K562 (cell line): Measurements from ENCODE around the gene PCNX2. TPM values are rescaled to one million over a fixed set of nuclear protein-coding genes. Genes with fewer than 3 reads are reported as not detected.
A peak's percentile ranks its signal among the peaks of the same experiment; 100 is the strongest.

Experiments
- ATAC-seq: fragments of 200-7000 bp; cut with Tn5 transposase; 3 replicates; pipeline ENCODE4 v1.9.1; 2020; ENCODE audit warnings: moderate library complexity
- BruUV-seq: library from RNA; stranded (reverse); fragments of 400-500 nt; replicated peaks from 2 replicates; lab custom pipeline; 2021; lab: Mats Ljungman, UMichigan
- CTCF ChIA-PET: fragments of 300-600 bp; formaldehyde crosslinking; extraction: SDS; loops from one replicate; lab custom pipeline; 2021; ENCODE audit warnings: low intra/inter-chr PET ratio; lab: Yijun Ruan, JAX
- POLR2A ChIA-PET: fragments of 300-600, 350-650 bp; sonication (Branson Sonifier 250); formaldehyde crosslinking; extraction: SDS; loops from one replicate; lab custom pipeline; 2021; ENCODE audit warnings: antibody characterized with exemption, inconsistent platforms; lab: Yijun Ruan, JAX
- DNase-seq, 4 experiments: peaks; one replicate each; pipeline versions ENCODE4 v3.0.0 to v3.0.0-alpha.2; 2011 to 2018; ENCODE audit warnings: low spot score in 3 of 4, mixed read lengths in 3 of 4; ENCODE audit errors: extremely low read depth in 1 of 4
- FAIRE-seq: peaks from 2 replicates; lab custom pipeline; 2011; peaks lifted over from hg19 to GRCh38; lab: Jason Lieb, UNC
- H2AFZ ChIP-seq: 2 replicates; pipeline ENCODE4 v1.6.0; 2011; ENCODE audit warnings: low read depth, low read length, control low read depth, inconsistent platforms
- H3K27ac ChIP-seq: fragments of 200-600 bp; 3 replicates; pipeline ENCODE4 v1.8.0; 2011; ENCODE audit warnings: low read depth, mild to moderate bottlenecking, control low read depth, inconsistent platforms, low read length, moderate library complexity, mixed read lengths; ENCODE audit errors: extremely low read depth
- H3K27me3 ChIP-seq, 2 experiments: fragments of 300-600 bp in 1 of 2; 2 replicates in 1 of 2; 3 replicates in 1 of 2; pipeline versions ENCODE4 v1.6.0 to v1.8.0; 2011; ENCODE audit warnings: inconsistent platforms in 2 of 2, low read length in 2 of 2, mild to moderate bottlenecking in 1 of 2, mixed read lengths in 1 of 2, moderate library complexity in 1 of 2; ENCODE audit not compliant: control insufficient read depth in 2 of 2, insufficient read depth in 2 of 2
- H3K36me3 ChIP-seq: fragments of 300-600 bp; 3 replicates; pipeline ENCODE4 v1.8.0; 2011; ENCODE audit warnings: mild to moderate bottlenecking, low read length, inconsistent platforms; ENCODE audit not compliant: control insufficient read depth, insufficient read depth
- H3K4me1 ChIP-seq, 2 experiments: fragments of 200-600 bp in 1 of 2; replicated peaks in 1 of 2; 2 replicates in 1 of 2; 3 replicates in 1 of 2; pipeline versions ENCODE4 v1.5.1 to v1.8.0; 2011; ENCODE audit warnings: inconsistent platforms in 2 of 2, low read length in 2 of 2, mild to moderate bottlenecking in 1 of 2, mixed read lengths in 1 of 2, moderate library complexity in 1 of 2; ENCODE audit not compliant: control insufficient read depth in 2 of 2, insufficient read depth in 2 of 2
- H3K4me2 ChIP-seq: 2 replicates; pipeline ENCODE4 v1.6.1; 2011; ENCODE audit warnings: low read length, control low read depth, inconsistent platforms, mixed read lengths; ENCODE audit not compliant: insufficient read depth
- H3K4me3 ChIP-seq: fragments of 200-600 bp; sonication (generic), shearing (Covaris generic); 2 replicates; pipeline ENCODE4 v1.5.1; 2016; ENCODE audit warnings: control low read depth, inconsistent platforms
- H3K79me2 ChIP-seq: fragments of 200-600 bp; 3 replicates; pipeline ENCODE4 v1.8.0; 2011; ENCODE audit warnings: low read length, inconsistent platforms; ENCODE audit not compliant: control insufficient read depth, insufficient read depth
- H3K9ac ChIP-seq, 2 experiments: 2 replicates each; pipeline versions ENCODE4 v1.6.0 to v1.6.1; 2011; ENCODE audit warnings: low read depth in 2 of 2, low read length in 2 of 2, control low read depth in 1 of 2, inconsistent platforms in 1 of 2, mild to moderate bottlenecking in 1 of 2, mixed read lengths in 1 of 2; ENCODE audit not compliant: insufficient read depth in 1 of 2
- H3K9me1 ChIP-seq: one replicate; pipeline ENCODE4 v1.6.0; 2011; ENCODE audit warnings: inconsistent platforms, mild to moderate bottlenecking, low read length, moderate library complexity; ENCODE audit not compliant: control insufficient read depth, insufficient read depth
- H3K9me3 ChIP-seq: replicated peaks from 2 replicates; pipeline ENCODE4 v1.5.1; 2011; ENCODE audit warnings: low read depth, low read length, inconsistent platforms; ENCODE audit not compliant: control insufficient read depth, insufficient read depth
- H4K20me1 ChIP-seq: replicated peaks from 2 replicates; pipeline ENCODE4 v1.6.1; 2011; ENCODE audit warnings: low read length, inconsistent platforms, mixed read lengths; ENCODE audit not compliant: control insufficient read depth, insufficient read depth
- C11orf30 ChIP-seq: fragments of 450-650 bp; IDR thresholded peaks from 2 replicates; pipeline ENCODE4 v1.6.1; 2016; ENCODE audit warnings: low read depth, mild to moderate bottlenecking
- CHCHD3 ChIP-seq: fragments of 250-450 bp; sonication (Bioruptor Pico); IDR thresholded peaks from 2 replicates; pipeline ENCODE4 v2.1.2; 2022; ENCODE audit warnings: mild to moderate bottlenecking
- MYBL2 ChIP-seq, 2 experiments: fragments of 450-650 bp in 1 of 2; sonication (generic) in 1 of 2; formaldehyde crosslinking in 1 of 2; IDR thresholded peaks; 2 replicates each; pipeline versions ENCODE4 v1.6.1 to v1.8.1; 2017 to 2022; ENCODE audit warnings: borderline replicate concordance in 1 of 2, inconsistent platforms in 1 of 2, low read depth in 1 of 2, mild to moderate bottlenecking in 1 of 2, missing genetic modification reagents in 1 of 2, moderate library complexity in 1 of 2
- RAD21 ChIP-seq, 2 experiments: fragments of 250-450 bp in 1 of 2; fragments of 450-650 bp in 1 of 2; sonication (Bioruptor Pico) in 1 of 2; formaldehyde crosslinking in 1 of 2; IDR thresholded peaks in 1 of 2; conservative IDR thresholded peaks in 1 of 2; 2 replicates each; pipeline versions ENCODE4 v1.4.0 to v1.8.0; 2020 to 2022; ENCODE audit warnings: mild to moderate bottlenecking in 2 of 2, moderate library complexity in 1 of 2
- RFX7 ChIP-seq: fragments of 250-450 bp; sonication (Bioruptor Pico); IDR thresholded peaks from 2 replicates; pipeline ENCODE4 v1.5.1; 2021; ENCODE audit warnings: mild to moderate bottlenecking
- ZBED1 ChIP-seq: IDR thresholded peaks from 2 replicates; pipeline ENCODE4 v1.6.1; 2014
- ZNF431 ChIP-seq: sonication (generic); formaldehyde crosslinking; IDR thresholded peaks from 2 replicates; pipeline ENCODE4 v1.8.0; 2022; ENCODE audit warnings: mild to moderate bottlenecking, missing genetic modification reagents
- ZNF707 ChIP-seq: fragments of 250-450 bp; sonication (Bioruptor Pico); conservative IDR thresholded peaks from 2 replicates; pipeline ENCODE4 v1.8.0; 2022; ENCODE audit warnings: inconsistent platforms, mild to moderate bottlenecking, moderate library complexity
- WGBS: fragments of 100-300 bp; shearing (Covaris generic); methylation state at CpG from one replicate; pipeline ENCODE4 v1.1.6; 2016; ENCODE audit warnings: low coverage, mixed read lengths; ENCODE audit not compliant: insufficient coverage; ENCODE audit errors: missing lambda C conversion rate; 5-methylcytosine and 5-hydroxymethylcytosine counted together
- in situ Hi-C: fragments of 300-500 bp; cut with MboI; formaldehyde crosslinking; loops from 4 replicates; pipeline ENCODE4 v1.15.0; 2018; ENCODE audit warnings: inconsistent platforms, mixed read lengths
- intact Hi-C: fragments of 100-400 bp; cut with micrococcal nuclease; formaldehyde crosslinking; loops from 2 replicates; pipeline ENCODE4 v1.14.2; 2022
- polyA plus RNA-seq, 8 experiments: library from polyadenylated mRNA; depleted of rRNA in 4 of 8; stranded (reverse) in 5 of 8; unstranded in 3 of 8; fragments of >200 nt; fragmentation: Nextera tagmentation in 2 of 8; fragmentation: Illumina TruSeq in 1 of 8; extraction: Ambion mirVana in 2 of 8; extraction: Trizol in 1 of 8; gene quantifications; 2 replicates each; pipeline versions ENCODE4 v1.2.1 to v1.2.3, GENCODE V29; 2011 to 2014; ENCODE audit warnings: inconsistent platforms in 1 of 8, missing spikeins in 1 of 8
- total RNA-seq, 7 experiments: library from RNA; depleted of rRNA in 6 of 7; stranded (reverse); fragments of >200 nt in 6 of 7; fragmentation: Illumina TruSeq in 2 of 7; extraction: Trizol in 2 of 7; gene quantifications; 2 replicates each; pipeline versions ENCODE4 v1.2.1 to v1.2.3, GENCODE V29; 2011 to 2021; ENCODE audit warnings: low replicate concordance in 1 of 7
- TF ChIP-seq, protein P1 (sequence below): fragments of 450-650 bp; formaldehyde crosslinking; IDR thresholded peaks from 2 replicates; pipeline ENCODE4 v1.4.0; 2020; ENCODE audit warnings: mild to moderate bottlenecking, moderate library complexity
- TF ChIP-seq, protein P2 (sequence below): fragments of 250-450 bp; sonication (Bioruptor Pico); IDR thresholded peaks from 2 replicates; pipeline ENCODE4 v1.8.0; 2022; ENCODE audit warnings: inconsistent platforms
- TF ChIP-seq, protein P3 (sequence below): fragments of 450-650 bp; formaldehyde crosslinking; IDR thresholded peaks from 2 replicates; pipeline ENCODE4 v1.4.0; 2020; ENCODE audit warnings: mild to moderate bottlenecking, moderate library complexity

PCNX2 gene
- total and polyA plus RNA-seq, 9 of the 15 experiments (the other 6 are each of a cell fraction or from before 2014, with no cell fraction given) = 0.07 to 0.33 TPM; not detected in 7

- TF ChIP-seq RAD21 (CRISPR knock-in tag; conservative IDR thresholded peaks at IDR 0.05 in 1 of 2, IDR thresholded peaks at IDR 0.05 in 1 of 2) = peak; percentile 73 to 85
- peak; percentile 36 for TF ChIP-seq C11orf30
- TF ChIP-seq ZNF431 (CRISPR knock-in tag) = no peak
- TF ChIP-seq, protein P1, sequence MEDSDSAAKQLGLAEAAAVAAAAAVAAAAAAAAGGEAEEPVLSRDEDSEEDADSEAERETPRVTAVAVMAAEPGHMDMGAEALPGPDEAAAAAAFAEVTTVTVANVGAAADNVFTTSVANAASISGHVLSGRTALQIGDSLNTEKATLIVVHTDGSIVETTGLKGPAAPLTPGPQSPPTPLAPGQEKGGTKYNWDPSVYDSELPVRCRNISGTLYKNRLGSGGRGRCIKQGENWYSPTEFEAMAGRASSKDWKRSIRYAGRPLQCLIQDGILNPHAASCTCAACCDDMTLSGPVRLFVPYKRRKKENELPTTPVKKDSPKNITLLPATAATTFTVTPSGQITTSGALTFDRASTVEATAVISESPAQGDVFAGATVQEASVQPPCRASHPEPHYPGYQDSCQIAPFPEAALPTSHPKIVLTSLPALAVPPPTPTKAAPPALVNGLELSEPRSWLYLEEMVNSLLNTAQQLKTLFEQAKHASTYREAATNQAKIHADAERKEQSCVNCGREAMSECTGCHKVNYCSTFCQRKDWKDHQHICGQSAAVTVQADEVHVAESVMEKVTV = peak; percentile 69; the same call in 1 of the 2 replicates
- TF ChIP-seq, protein P2, sequence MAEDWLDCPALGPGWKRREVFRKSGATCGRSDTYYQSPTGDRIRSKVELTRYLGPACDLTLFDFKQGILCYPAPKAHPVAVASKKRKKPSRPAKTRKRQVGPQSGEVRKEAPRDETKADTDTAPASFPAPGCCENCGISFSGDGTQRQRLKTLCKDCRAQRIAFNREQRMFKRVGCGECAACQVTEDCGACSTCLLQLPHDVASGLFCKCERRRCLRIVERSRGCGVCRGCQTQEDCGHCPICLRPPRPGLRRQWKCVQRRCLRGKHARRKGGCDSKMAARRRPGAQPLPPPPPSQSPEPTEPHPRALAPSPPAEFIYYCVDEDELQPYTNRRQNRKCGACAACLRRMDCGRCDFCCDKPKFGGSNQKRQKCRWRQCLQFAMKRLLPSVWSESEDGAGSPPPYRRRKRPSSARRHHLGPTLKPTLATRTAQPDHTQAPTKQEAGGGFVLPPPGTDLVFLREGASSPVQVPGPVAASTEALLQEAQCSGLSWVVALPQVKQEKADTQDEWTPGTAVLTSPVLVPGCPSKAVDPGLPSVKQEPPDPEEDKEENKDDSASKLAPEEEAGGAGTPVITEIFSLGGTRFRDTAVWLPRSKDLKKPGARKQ = no peak
Observed at GRCh38 chr1:233238884-233239431, 56.6 kb downstream of the PCNX2 start (continued).

GRCh38 chr1:233237647-233238046, 57.9 kb downstream of the PCNX2 start:
- no TSS peak for BruUV-seq
- no peaks in the 10 kb centered on the region for H3K36me3 ChIP-seq
- no peak overlapping the region for H3K27ac ChIP-seq
- no peak for ATAC-seq
- no peak overlapping the region for H3K9ac ChIP-seq
- H4K20me1 ChIP-seq = no peaks in the 10 kb centered on the region
- H3K4me2 ChIP-seq = no peak overlapping the region
- in situ Hi-C loops (loop anchor here (25.0 kb wide), 2 partner anchors 600 to 1500 kb away; partner anchors contain the start of gene SIPA1L2), intact Hi-C loops (loop anchor here (5.0 kb wide), 1 partner anchor 195 kb away; no protein-coding TSS in a partner anchor)
- H3K9me1 ChIP-seq = no peaks in the 10 kb centered on the region
- WGBS = 2% methylated on average over 3 of the region's 3 CpGs
- peaks cover 0 to 3% of the 10 kb centered on the region in 2 experiments; a peak in 2 of 5 replicates for H3K27me3 ChIP-seq
- no peak for DNase-seq
- no peak overlapping the region for H3K4me3 ChIP-seq
- ChIA-PET POLR2A (no interaction called here), CTCF (interaction anchor here (1.6 kb wide), 1 partner anchor 603 kb away, joined by 4 read pairs; no protein-coding TSS in a partner anchor)
- H3K4me1 ChIP-seq = no peaks in the 10 kb centered on the region
- no peaks in the 10 kb centered on the region for H3K9me3 ChIP-seq
- no peak for FAIRE-seq
- H3K79me2 ChIP-seq = no peaks in the 10 kb centered on the region
- H2AFZ ChIP-seq = no peak overlapping the region
- TF ChIP-seq MYBL2 (IDR thresholded peaks at IDR 0.05; ENCODE audit: low read depth) = no peak
- no peak for TF ChIP-seq MYBL2 (CRISPR knock-in tag; IDR thresholded peaks at IDR 0.05; ENCODE audit: borderline replicate concordance)
- no peak for TF ChIP-seq RFX7 (CRISPR knock-in tag)
- TF ChIP-seq CHCHD3 (CRISPR knock-in tag) = no peak
- TF ChIP-seq, protein P3, sequence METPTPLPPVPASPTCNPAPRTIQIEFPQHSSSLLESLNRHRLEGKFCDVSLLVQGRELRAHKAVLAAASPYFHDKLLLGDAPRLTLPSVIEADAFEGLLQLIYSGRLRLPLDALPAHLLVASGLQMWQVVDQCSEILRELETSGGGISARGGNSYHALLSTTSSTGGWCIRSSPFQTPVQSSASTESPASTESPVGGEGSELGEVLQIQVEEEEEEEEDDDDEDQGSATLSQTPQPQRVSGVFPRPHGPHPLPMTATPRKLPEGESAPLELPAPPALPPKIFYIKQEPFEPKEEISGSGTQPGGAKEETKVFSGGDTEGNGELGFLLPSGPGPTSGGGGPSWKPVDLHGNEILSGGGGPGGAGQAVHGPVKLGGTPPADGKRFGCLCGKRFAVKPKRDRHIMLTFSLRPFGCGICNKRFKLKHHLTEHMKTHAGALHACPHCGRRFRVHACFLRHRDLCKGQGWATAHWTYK (CRISPR knock-in tag) = no peak
- TF ChIP-seq ZNF707 (CRISPR knock-in tag) = no peak
- no peak for TF ChIP-seq ZBED1
